Caco-2 (cell line): ENCODE results near the gene PUSL1. TPM values are rescaled to one million over a fixed set of nuclear protein-coding genes. Genes with fewer than 3 reads are reported as not detected.

Experiments
- BruUV-seq: library from RNA; stranded (reverse); fragments of 400-500 nt; replicated peaks from 2 replicates; lab custom pipeline; 2021; lab: Mats Ljungman, UMichigan
- CTCF ChIA-PET: fragments of 300-600 bp; sonication (Branson Sonifier 250); formaldehyde crosslinking; loops from one replicate; lab custom pipeline; 2022; ENCODE audit warnings: antibody characterized with exemption; lab: Charles Lee
- POLR2A ChIA-PET: fragments of 300-600 bp; sonication (Branson Sonifier 250); formaldehyde crosslinking; loops from one replicate; lab custom pipeline; 2022; ENCODE audit warnings: antibody characterized with exemption; lab: Charles Lee
- DNase-seq, 2 experiments: peaks; one replicate each; pipeline versions ENCODE4 v3.0.0 to v3.0.0-alpha.2; 2020 to 2022
- H3K27me3 ChIP-seq: replicated peaks from 2 replicates; pipeline ENCODE4 v1.6.0; 2011; ENCODE audit warnings: low read length; ENCODE audit not compliant: control insufficient read depth, insufficient read depth
- H3K36me3 ChIP-seq: 2 replicates; pipeline ENCODE4 v1.5.1; 2011; ENCODE audit warnings: low read length; ENCODE audit not compliant: control insufficient read depth, insufficient read depth
- H3K4me1 ChIP-seq: fragments of 250-450 bp; sonication (Bioruptor Pico); 2 replicates; pipeline ENCODE4 v1.5.1; 2020; ENCODE audit warnings: mild to moderate bottlenecking
- H3K4me3 ChIP-seq: 2 replicates; pipeline ENCODE4 v1.5.1; 2011; ENCODE audit warnings: low read depth, mild to moderate bottlenecking, control low read depth, low read length
- H3K9me3 ChIP-seq: fragments of 250-450 bp; sonication (Bioruptor Pico); 2 replicates; pipeline ENCODE4 v1.5.1; 2020; ENCODE audit warnings: mild to moderate bottlenecking, moderate library complexity
- H3K27ac Mint-ChIP-seq: one replicate; pipeline ENCODE4 v1.8.0; 2022; ENCODE audit warnings: mixed read lengths; ENCODE audit not compliant: unreplicated experiment
- H3K27me3 Mint-ChIP-seq: one replicate; pipeline ENCODE4 v1.8.0; 2022; ENCODE audit warnings: mixed read lengths; ENCODE audit not compliant: insufficient read depth, unreplicated experiment
- H3K36me3 Mint-ChIP-seq: one replicate; pipeline ENCODE4 v1.8.0; 2022; ENCODE audit warnings: mild to moderate bottlenecking, mixed read lengths; ENCODE audit not compliant: insufficient read depth, unreplicated experiment
- H3K4me1 Mint-ChIP-seq: one replicate; pipeline ENCODE4 v1.8.0; 2022; ENCODE audit warnings: low read depth, mixed read lengths; ENCODE audit not compliant: unreplicated experiment
- H3K4me3 Mint-ChIP-seq: one replicate; pipeline ENCODE4 v1.8.0; 2022; ENCODE audit warnings: mild to moderate bottlenecking, moderate library complexity, mixed read lengths; ENCODE audit not compliant: unreplicated experiment
- H3K9me3 Mint-ChIP-seq: one replicate; pipeline ENCODE4 v1.8.0; 2022; ENCODE audit warnings: mixed read lengths; ENCODE audit not compliant: unreplicated experiment
- intact Hi-C: fragments of 100-400 bp; cut with micrococcal nuclease; formaldehyde crosslinking; loops from one replicate; pipeline ENCODE4 v1.10.0; 2022; ENCODE audit not compliant: unreplicated experiment
- total RNA-seq: library from RNA; stranded (reverse); gene quantifications from 2 replicates; pipeline ENCODE4 v1.2.3, GENCODE V29; 2022
- TF ChIP-seq, protein P1 (sequence below), 2 experiments: fragments of 200-600 bp in 1 of 2; IDR thresholded peaks; 1 replicate in 1 of 2; 2 replicates in 1 of 2; pipeline versions ENCODE4 v1.5.1 to v1.8.0; 2011 to 2022; ENCODE audit warnings: antibody characterized with exemption in 1 of 2, control low read depth in 1 of 2, inconsistent platforms in 1 of 2, low read depth in 1 of 2, low read length in 1 of 2, mild to moderate bottlenecking in 1 of 2, moderate library complexity in 1 of 2; ENCODE audit not compliant: insufficient read depth in 1 of 2, severe bottlenecking in 1 of 2, unreplicated experiment in 1 of 2

PUSL1 gene
- total RNA-seq, 1 experiment from 2014 or later: 43.8 TPM

DNA sequence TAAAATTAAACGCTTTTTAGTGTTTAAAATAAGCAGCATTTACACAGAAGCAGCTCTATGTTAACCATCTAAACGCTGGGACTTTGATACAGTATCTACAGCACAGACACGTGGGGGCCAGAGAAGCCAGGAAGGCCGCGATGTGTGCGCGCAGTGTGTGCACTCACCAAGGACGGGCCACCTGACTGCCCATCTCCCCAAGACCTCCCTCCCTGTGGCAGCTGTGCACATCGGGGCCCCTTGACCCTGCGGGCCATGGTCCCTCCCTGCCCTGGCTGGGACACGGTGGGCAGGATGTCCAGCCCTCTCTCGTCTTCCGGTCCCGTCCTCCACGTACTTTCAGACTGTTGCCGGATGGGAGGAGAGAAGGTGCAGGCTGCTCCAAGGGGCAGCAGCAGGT is 26.9 kb downstream of the PUSL1 start:
- Histone ChIP-seq H3K9me3 (no peaks in the 10 kb centered on the region), H3K36me3 (no peaks in the 10 kb centered on the region), H3K4me1 (no peaks in the 10 kb centered on the region), H3K4me3 (no peak overlapping the region), H3K27me3 (no peaks in the 10 kb centered on the region)
- Mint-ChIP-seq H3K36me3 (peaks cover 44% of the 10 kb centered on the region), H3K4me3 (no peak overlapping the region), H3K27me3 (no peaks in the 10 kb centered on the region), H3K27ac (no peak overlapping the region), H3K9me3 (no peaks in the 10 kb centered on the region), H3K4me1 (no peaks in the 10 kb centered on the region)
- ChIA-PET CTCF (no interaction called here), POLR2A (no interaction called here)
- intact Hi-C loops: no loop called here
- no peak for DNase-seq
- no TSS peak for BruUV-seq
- TF ChIP-seq, protein P1, sequence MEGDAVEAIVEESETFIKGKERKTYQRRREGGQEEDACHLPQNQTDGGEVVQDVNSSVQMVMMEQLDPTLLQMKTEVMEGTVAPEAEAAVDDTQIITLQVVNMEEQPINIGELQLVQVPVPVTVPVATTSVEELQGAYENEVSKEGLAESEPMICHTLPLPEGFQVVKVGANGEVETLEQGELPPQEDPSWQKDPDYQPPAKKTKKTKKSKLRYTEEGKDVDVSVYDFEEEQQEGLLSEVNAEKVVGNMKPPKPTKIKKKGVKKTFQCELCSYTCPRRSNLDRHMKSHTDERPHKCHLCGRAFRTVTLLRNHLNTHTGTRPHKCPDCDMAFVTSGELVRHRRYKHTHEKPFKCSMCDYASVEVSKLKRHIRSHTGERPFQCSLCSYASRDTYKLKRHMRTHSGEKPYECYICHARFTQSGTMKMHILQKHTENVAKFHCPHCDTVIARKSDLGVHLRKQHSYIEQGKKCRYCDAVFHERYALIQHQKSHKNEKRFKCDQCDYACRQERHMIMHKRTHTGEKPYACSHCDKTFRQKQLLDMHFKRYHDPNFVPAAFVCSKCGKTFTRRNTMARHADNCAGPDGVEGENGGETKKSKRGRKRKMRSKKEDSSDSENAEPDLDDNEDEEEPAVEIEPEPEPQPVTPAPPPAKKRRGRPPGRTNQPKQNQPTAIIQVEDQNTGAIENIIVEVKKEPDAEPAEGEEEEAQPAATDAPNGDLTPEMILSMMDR (IDR thresholded peaks at IDR 0.05; ENCODE audit: insufficient read depth in 1 of 2, low read depth in 1 of 2, low read length in 1 of 2, severe bottlenecking in 1 of 2, unreplicated experiment in 1 of 2): no peak

DNA sequence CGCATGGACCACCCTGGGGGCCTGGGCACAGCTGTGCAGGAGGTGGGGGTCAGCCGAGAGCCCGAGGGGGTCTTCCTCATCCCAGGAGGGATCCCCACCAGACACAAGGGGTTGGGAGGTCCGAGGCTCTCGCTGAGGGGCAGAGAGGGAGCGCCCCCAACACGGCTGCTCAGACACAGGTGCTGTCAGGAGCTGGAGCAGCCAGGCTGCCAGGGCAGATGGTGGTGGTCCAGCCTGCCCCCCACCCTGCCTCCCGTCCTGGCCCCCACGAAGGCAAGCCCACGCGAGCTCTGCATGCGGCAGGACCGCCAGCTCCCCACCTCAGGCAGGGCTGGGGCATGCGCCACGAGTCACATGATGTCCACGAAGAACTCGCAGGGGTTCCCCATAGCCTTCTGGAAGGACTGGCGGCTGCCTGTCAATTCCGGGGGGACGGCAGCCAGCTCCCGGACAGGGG is 27.4 kb downstream of the PUSL1 start:
- Histone ChIP-seq H3K9me3 (no peaks in the 10 kb centered on the region), H3K4me3 (no peak overlapping the region), H3K4me1 (no peaks in the 10 kb centered on the region), H3K27me3 (no peaks in the 10 kb centered on the region), H3K36me3 (no peaks in the 10 kb centered on the region)
- ChIA-PET POLR2A (no interaction called here), CTCF (no interaction called here)
- TF ChIP-seq, protein P1 (IDR thresholded peaks at IDR 0.05; ENCODE audit: insufficient read depth in 1 of 2, low read depth in 1 of 2, low read length in 1 of 2, severe bottlenecking in 1 of 2, unreplicated experiment in 1 of 2): no peak
- H3K4me1 Mint-ChIP-seq: no peaks in the 10 kb centered on the region
- H3K36me3 Mint-ChIP-seq: peaks cover 49% of the 10 kb centered on the region
- no peaks in the 10 kb centered on the region for H3K9me3 Mint-ChIP-seq
- H3K4me3 Mint-ChIP-seq: no peak overlapping the region
- intact Hi-C loops: no loop called here
- H3K27me3 Mint-ChIP-seq: no peaks in the 10 kb centered on the region
- no TSS peak for BruUV-seq
- DNase-seq: no peak
- H3K27ac Mint-ChIP-seq: no peak overlapping the region

DNA sequence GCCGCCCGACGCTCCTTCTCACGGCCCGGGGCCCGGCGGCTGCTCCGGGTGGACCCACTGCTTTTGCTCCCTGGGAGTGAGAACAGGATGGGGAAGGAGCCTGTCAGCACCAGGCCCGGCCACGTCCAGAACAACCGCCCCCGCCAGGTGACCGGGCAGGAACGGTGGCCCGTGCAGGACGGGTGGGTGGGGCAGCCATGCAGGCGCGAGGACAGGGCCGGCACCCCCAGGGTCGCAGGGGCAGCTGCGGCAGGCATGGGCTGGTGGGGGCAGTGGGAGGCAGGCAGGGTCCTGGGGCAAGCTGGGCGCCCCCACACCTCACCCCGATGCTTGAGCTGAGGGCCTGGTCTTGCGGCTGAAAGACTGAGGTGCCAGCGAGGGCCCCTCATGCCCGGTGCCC is 28.0 kb downstream of the PUSL1 start:
- POLR2A ChIA-PET: no interaction called here
- TF ChIP-seq, protein P1 (IDR thresholded peaks at IDR 0.05; ENCODE audit: insufficient read depth in 1 of 2, low read depth in 1 of 2, low read length in 1 of 2, severe bottlenecking in 1 of 2, unreplicated experiment in 1 of 2): no peak
- no peaks in the 10 kb centered on the region; the same call in 1 of the 2 replicates for H3K36me3 ChIP-seq
- H3K27me3 Mint-ChIP-seq: no peaks in the 10 kb centered on the region
- peaks cover 49% of the 10 kb centered on the region for H3K36me3 Mint-ChIP-seq
- no peaks in the 10 kb centered on the region for H3K9me3 Mint-ChIP-seq
- no peaks in the 10 kb centered on the region for H3K4me1 Mint-ChIP-seq
- intact Hi-C loops: no loop called here
- DNase-seq: no peak
- no peaks in the 10 kb centered on the region for H3K4me1 ChIP-seq
- H3K27ac Mint-ChIP-seq: no peak overlapping the region
- CTCF ChIA-PET: no interaction called here
- no peak overlapping the region for H3K4me3 ChIP-seq
- no peak overlapping the region for H3K4me3 Mint-ChIP-seq
- no peaks in the 10 kb centered on the region for H3K9me3 ChIP-seq
- BruUV-seq: no TSS peak
- no peaks in the 10 kb centered on the region for H3K27me3 ChIP-seq
